Hematopoietic multipotent progenitor cell treated with erythropoietin and hydrocortisone succinate and interleukin-3 and kit ligand, for 15 days (in vitro differentiated cells): ENCODE measurements around the gene GIPC1.
"Not testable (repeated sequence)": the region's sequence is repeated elsewhere in the genome, so short reads cannot be mapped to it uniquely, and the experiment has no call there.

Experiments used
- DNase-seq: peaks from one replicate; pipeline ENCODE4 v3.0.0-alpha.2; 2015; ENCODE audit warnings: low spot score

The GIPC1 gene

GRCh38 chr19:14517840-14518505 lies 22.0 kb upstream of the GIPC1 start, which contains the start of gene DNAJB1:
TSS of gene DNAJB1 (minus strand) at chr19:14518397. CDS start at chr19:14518349, 48 bp downstream.
- peak; percentile 81 for DNase-seq

- no peak for DNase-seq
Observed at GRCh38 chr19:14517446-14517839, 21.5 kb upstream of the GIPC1 start.

GRCh38 chr19:14516746-14517438 lies 21.0 kb upstream of the GIPC1 start:
- DNase-seq = peak; percentile 29

- no peak for DNase-seq
Observed at GRCh38 chr19:14516048-14516534, 20.2 kb upstream of the GIPC1 start.

- DNase-seq = no peak
Observed at GRCh38 chr19:14515501-14516047, 19.6 kb upstream of the GIPC1 start.

GRCh38 chr19:14514215-14514863 lies 18.4 kb upstream of the GIPC1 start:
- no peak for DNase-seq

- no peak for DNase-seq
Observed at GRCh38 chr19:14512406-14512961, 16.6 kb upstream of the GIPC1 start.

GRCh38 chr19:14511229-14511593 lies 15.3 kb upstream of the GIPC1 start:
- DNase-seq = no peak

- no peak for DNase-seq
Observed at GRCh38 chr19:14510311-14511228, 14.6 kb upstream of the GIPC1 start.

GRCh38 chr19:14507704-14508542 lies 12.0 kb upstream of the GIPC1 start:
- DNase-seq = no peak

- peak; percentile 72 for DNase-seq
Observed at GRCh38 chr19:14505488-14506239, 9.7 kb upstream of the GIPC1 start.

GRCh38 chr19:14504575-14504974 lies 8.6 kb upstream of the GIPC1 start:
- DNase-seq = not testable (repeated sequence)

GRCh38 chr19:14503285-14503684 lies 7.4 kb upstream of the GIPC1 start:
- DNase-seq = no peak

GRCh38 chr19:14502334-14503092 lies 6.6 kb upstream of the GIPC1 start:
- no peak for DNase-seq

- DNase-seq = no peak
Observed at GRCh38 chr19:14497228-14497921, 1.4 kb upstream of the GIPC1 start.

- no peak for DNase-seq
Observed at GRCh38 chr19:14496834-14497227, 904 bp upstream of the GIPC1 start.

- DNase-seq = no peak
Observed at GRCh38 chr19:14495672-14496028, 277 bp downstream of the GIPC1 start.

GRCh38 chr19:14494910-14495671 lies 836 bp downstream of the GIPC1 start:
- no peak for DNase-seq
